Lower lobe of right lung (tissue), 2 donors: ENCODE results near the gene SF3B6. TPM values are rescaled to one million over a fixed set of nuclear protein-coding genes. Genes with fewer than 3 reads are reported as not detected.

Experiments used
- ATAC-seq, 2 donors: fragments of 200-7000 bp; cut with Tn5 transposase; one replicate each; pipeline ENCODE4 v1.9.1; 2020 to 2022; ENCODE audit warnings: mild to moderate bottlenecking in 2 of 2, moderate library complexity in 2 of 2
- DNase-seq: peaks from one replicate; pipeline ENCODE4 v3.0.0-alpha.2; 2020
- H3K27ac ChIP-seq: fragments of 200-600 bp; one replicate; pipeline ENCODE4 v1.8.0; 2022
- H3K27me3 ChIP-seq: fragments of 200-600 bp; one replicate; pipeline ENCODE4 v1.8.0; 2022; ENCODE audit warnings: low read depth
- H3K36me3 ChIP-seq: fragments of 200-600 bp; one replicate; pipeline ENCODE4 v1.8.0; 2022; ENCODE audit warnings: mild to moderate bottlenecking
- H3K4me1 ChIP-seq: fragments of 200-600 bp; one replicate; pipeline ENCODE4 v1.8.0; 2022
- H3K4me3 ChIP-seq: fragments of 200-600 bp; one replicate; pipeline ENCODE4 v1.8.0; 2022; ENCODE audit warnings: mild to moderate bottlenecking
- H3K9me3 ChIP-seq: fragments of 200-600 bp; one replicate; pipeline ENCODE4 v1.8.0; 2022
- intact Hi-C: fragments of 100-400 bp; cut with DNase I; formaldehyde crosslinking; loops from one replicate; pipeline ENCODE4 v1.11.0; 2022
- total RNA-seq: library from RNA; stranded (reverse); fragmentation: NEBNext Ultra II Directional; extraction: Animal tissue kit (Norgen Biotek cat#: 25700); gene quantifications from one replicate; pipeline ENCODE4 v1.2.1, GENCODE V29; 2021
- TF ChIP-seq, protein P1 (sequence below): fragments of 200-600 bp; IDR thresholded peaks from one replicate; pipeline ENCODE4 v1.8.0; 2022; ENCODE audit warnings: antibody characterized with exemption, mild to moderate bottlenecking
- donor health status: DM: no; HTN: yes; CAD: no; lungs with severe emphysema.

SF3B6 gene
- total RNA-seq, 1 donor from 2014 or later, result 65.5 TPM

DNA sequence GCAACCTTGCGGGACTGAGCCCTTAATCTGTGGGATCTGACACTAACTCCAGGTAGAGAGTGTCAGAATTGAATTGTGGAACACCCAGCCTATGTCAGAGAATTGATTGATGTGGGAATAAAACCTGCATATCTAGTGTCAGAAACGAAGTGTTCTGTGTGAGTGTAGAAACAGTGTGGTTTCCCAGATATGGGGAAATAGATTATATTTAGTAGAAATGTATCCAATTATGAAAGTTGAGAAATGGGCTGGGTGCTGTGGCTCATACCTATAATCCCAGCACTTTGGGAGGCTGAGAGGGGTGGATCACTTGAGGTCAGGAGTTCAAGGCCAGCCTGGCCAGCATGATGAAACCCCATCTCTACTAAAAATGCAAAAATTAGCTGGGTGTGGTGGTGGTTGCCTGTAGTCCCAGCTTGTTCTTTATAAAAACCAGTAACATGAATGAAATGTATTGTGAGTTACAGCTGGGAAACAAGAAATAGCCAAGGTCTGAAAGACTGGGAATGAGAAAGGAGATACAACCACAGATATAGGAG lies 12.8 kb upstream of the SF3B6 start:
- TF ChIP-seq, protein P1, sequence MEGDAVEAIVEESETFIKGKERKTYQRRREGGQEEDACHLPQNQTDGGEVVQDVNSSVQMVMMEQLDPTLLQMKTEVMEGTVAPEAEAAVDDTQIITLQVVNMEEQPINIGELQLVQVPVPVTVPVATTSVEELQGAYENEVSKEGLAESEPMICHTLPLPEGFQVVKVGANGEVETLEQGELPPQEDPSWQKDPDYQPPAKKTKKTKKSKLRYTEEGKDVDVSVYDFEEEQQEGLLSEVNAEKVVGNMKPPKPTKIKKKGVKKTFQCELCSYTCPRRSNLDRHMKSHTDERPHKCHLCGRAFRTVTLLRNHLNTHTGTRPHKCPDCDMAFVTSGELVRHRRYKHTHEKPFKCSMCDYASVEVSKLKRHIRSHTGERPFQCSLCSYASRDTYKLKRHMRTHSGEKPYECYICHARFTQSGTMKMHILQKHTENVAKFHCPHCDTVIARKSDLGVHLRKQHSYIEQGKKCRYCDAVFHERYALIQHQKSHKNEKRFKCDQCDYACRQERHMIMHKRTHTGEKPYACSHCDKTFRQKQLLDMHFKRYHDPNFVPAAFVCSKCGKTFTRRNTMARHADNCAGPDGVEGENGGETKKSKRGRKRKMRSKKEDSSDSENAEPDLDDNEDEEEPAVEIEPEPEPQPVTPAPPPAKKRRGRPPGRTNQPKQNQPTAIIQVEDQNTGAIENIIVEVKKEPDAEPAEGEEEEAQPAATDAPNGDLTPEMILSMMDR, result no peak
- Histone ChIP-seq H3K36me3 (peaks cover 18% of the 10 kb centered on the region), H3K4me1 (peaks cover 9% of the 10 kb centered on the region), H3K4me3 (no peak overlapping the region), H3K27me3 (no peaks in the 10 kb centered on the region), H3K27ac (no peak overlapping the region), H3K9me3 (no peaks in the 10 kb centered on the region)
- intact Hi-C loops, result no loop called here
- ATAC-seq, result no peak
- DNase-seq, result no peak

DNA sequence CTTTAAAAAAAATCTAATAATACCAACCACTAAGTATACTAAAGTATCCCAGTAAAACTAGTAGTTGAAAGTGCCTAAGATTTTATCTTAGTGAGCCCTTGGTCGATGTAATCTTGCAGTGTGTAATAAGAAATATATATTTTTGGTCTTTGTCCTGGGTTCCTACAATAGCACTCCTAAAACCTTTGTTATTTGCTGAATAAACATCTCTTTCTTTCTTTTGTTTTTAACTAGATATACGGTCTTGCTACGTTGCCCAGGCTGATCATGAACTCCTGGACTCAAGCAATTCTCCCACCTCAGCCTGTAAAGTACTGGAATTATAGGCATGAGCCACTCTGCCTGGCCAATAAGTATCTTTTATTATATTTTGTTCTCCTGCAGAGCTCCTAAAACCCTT lies 10.9 kb upstream of the SF3B6 start:
- no peaks in the 10 kb centered on the region for H3K27me3 ChIP-seq
- no peak overlapping the region for H3K4me3 ChIP-seq
- no peak for DNase-seq
- peaks cover 28% of the 10 kb centered on the region for H3K4me1 ChIP-seq
- H3K9me3 ChIP-seq, result no peaks in the 10 kb centered on the region
- H3K27ac ChIP-seq, result no peak overlapping the region
- ATAC-seq, result no peak
- peaks cover 26% of the 10 kb centered on the region for H3K36me3 ChIP-seq
- intact Hi-C loops, result no loop called here
- TF ChIP-seq, protein P1, result no peak

DNA sequence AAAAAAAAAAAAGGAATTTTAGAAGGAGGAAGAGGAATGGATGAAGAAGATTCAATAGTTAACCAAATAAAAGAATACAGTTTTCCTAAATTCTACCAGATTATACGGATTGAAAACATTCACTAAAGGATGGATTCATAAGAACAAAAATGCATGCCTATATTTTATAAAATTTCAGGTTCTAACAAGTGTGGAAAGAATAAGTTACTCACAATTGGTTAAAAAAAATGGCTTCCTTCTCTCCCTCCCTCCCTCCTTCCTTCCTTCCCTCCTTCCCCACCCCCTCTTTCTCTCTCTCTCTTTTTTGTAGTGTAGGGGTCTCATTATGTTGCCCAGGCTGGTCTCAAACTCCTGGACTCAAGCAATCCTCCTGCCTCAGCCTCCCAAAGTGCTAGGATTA lies 10.1 kb upstream of the SF3B6 start:
- Histone ChIP-seq H3K36me3 (peaks cover 33% of the 10 kb centered on the region), H3K27ac (no peak overlapping the region), H3K4me1 (peaks cover 36% of the 10 kb centered on the region), H3K9me3 (no peaks in the 10 kb centered on the region), H3K4me3 (no peak overlapping the region), H3K27me3 (no peaks in the 10 kb centered on the region)
- TF ChIP-seq, protein P1, result no peak
- intact Hi-C loops, result no loop called here
- ATAC-seq, result no peak
- no peak for DNase-seq

DNA sequence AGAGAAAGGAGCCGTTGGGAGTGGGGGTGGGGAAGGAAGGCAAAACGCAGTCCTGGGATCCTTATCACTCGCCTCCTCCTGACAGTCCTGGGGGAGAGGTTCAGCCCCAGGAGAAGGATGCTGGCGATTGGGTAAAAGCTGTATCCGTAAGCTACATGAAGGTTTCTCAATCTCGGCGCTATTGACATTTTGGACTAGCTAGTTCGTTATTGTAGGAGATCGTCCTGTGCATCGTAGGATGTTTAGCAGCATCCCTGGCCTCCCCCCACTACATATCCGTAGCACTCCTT lies 9.0 kb upstream of the SF3B6 start:
- DNase-seq (no peak), ATAC-seq (no peak)
- Histone ChIP-seq H3K9me3 (no peaks in the 10 kb centered on the region), H3K36me3 (peaks cover 44% of the 10 kb centered on the region), H3K27ac (peak overlapping the region; percentile 90), H3K4me1 (peaks cover 38% of the 10 kb centered on the region), H3K27me3 (no peaks in the 10 kb centered on the region), H3K4me3 (peak overlapping the region; percentile 65)
- intact Hi-C loops, result no loop called here
- TF ChIP-seq, protein P1, result no peak

DNA sequence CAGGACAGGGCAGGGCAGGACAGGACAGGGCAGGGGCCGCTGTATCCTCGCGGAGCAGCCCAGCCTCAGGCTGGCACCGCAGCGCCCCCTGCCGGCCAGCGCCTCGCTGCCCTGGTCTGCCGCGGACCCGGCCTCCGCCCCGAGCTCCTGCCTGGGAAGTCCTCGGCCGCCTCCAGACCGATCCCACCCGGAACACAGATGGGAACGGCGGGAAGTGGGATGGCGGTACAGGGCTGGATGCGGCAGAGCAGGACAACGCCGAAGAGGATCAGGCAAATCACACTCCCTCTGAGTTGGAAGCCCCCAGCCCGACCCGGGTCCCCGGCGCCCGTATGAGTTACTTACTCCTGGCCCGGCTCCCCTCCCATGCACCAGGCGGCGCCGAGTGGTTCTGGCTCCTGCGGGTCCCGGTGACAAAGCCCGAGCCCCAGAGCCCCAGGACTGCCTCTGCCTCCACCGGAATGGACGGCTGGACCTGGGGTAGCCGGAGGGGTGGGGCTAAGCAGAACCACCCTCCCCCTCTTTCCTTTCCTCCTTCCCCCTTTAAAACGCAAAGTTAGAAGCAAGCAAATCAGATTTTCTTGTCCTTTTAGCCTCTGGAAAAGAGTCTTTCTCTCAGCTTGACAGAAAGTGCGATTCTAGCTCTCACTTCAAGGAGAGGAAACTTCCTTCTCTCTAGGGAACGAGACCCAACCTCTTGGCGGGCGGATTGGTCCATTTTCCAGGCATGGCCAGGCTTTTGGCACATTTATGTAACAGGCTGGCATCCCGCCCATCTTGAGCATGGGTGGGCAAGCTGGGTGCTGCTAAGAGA lies 8.5 kb upstream of the SF3B6 start, which contains the start of gene TP53I3:
TP53I3 (minus strand) TSS at position 449 of the 814 bp plus-strand sequence. CDS start 508 bp downstream, outside the sequence.
- intact Hi-C loops, result no loop called here
- no peaks in the 10 kb centered on the region for H3K9me3 ChIP-seq
- peak; percentile 97 to 98 for ATAC-seq
- H3K4me3 ChIP-seq, result peak within 1 kb of the TSS; percentile 65
- H3K27me3 ChIP-seq, result no peaks in the 10 kb centered on the region
- peaks cover 38% of the 10 kb centered on the region for H3K4me1 ChIP-seq
- TF ChIP-seq, protein P1, result peak; percentile 99
- DNase-seq, result peak; percentile 92
- peaks cover 48% of the 10 kb centered on the region for H3K36me3 ChIP-seq
- peak within 1 kb of the TSS; percentile 90 for H3K27ac ChIP-seq
